Measurements from ENCODE around the gene USP10. TPM values are rescaled to one million over a fixed set of nuclear protein-coding genes. Genes with fewer than 3 reads are reported as not detected.

Gene USP10
- total and polyA plus RNA-seq, 2 donors (not counting 3 experiments of a cell fraction or from before 2014, with no cell fraction given), result 84.0 to 115 TPM

GRCh38 chr16:84819644-84820304 is 120.0 kb downstream of the USP10 start, which contains the start of gene CRISPLD2:
Gene CRISPLD2, plus strand, starts transcription at chr16:84819985. Its CDS starts 18,511 bp downstream, at chr16:84838496.
- Histone ChIP-seq H2AFZ (ENCODE audit: low read depth, low read length) (peak within 1 kb of the TSS; percentile 66), H3K36me3 (ENCODE audit: control insufficient read depth in 2 of 2, extremely low read depth in 1 of 2, insufficient read depth in 2 of 2, low read length in 2 of 2) (no peaks in the 10 kb centered on the region), H3K9me3 (replicated peaks; ENCODE audit: control insufficient read depth, insufficient read depth, low read length) (no peaks in the 10 kb centered on the region), H3K4me2 (ENCODE audit: insufficient read depth, low read length) (peak within 1 kb of the TSS; percentile 69), H4K20me1 (replicated peaks; ENCODE audit: control insufficient read depth, extremely low read depth, insufficient read depth, low read length) (no peaks in the 10 kb centered on the region), H3K27me3 (ENCODE audit: control insufficient read depth in 2 of 2, insufficient read depth in 2 of 2, low read length in 2 of 2) (peaks cover 6 to 11% of the 10 kb centered on the region in 2 experiments), H3K4me3 (replicated peaks in 1 of 3; ENCODE audit: insufficient read depth in 1 of 3, low read depth in 1 of 3, low read length in 3 of 3) (peak within 1 kb of the TSS in 2 of 3 experiments; percentile 24 to 37), H3K27ac (ENCODE audit: insufficient read depth, low read depth, low read length) (no peak within 1 kb of the TSS), H3K79me2 (ENCODE audit: control insufficient read depth, insufficient read depth, low read length) (no peaks in the 10 kb centered on the region), H3K4me1 (ENCODE audit: control insufficient read depth, extremely low read depth, insufficient read depth, low read length) (peaks cover 4% of the 10 kb centered on the region), H3K9ac (replicated peaks; ENCODE audit: extremely low read depth, insufficient read depth, low read length) (no peak within 1 kb of the TSS), H3K9me1 (replicated peaks; ENCODE audit: control insufficient read depth, extremely low read depth, insufficient read depth, low read length) (no peaks in the 10 kb centered on the region)
- DNase-seq (ENCODE audit: low read depth, low spot score), result peak; percentile 86
- POLR2A ChIA-PET, result interaction anchor here (1.0 to 1.1 kb wide), 2 partner anchors 31 to 65 kb away, joined by 3 to 4 read pairs; no protein-coding TSS in a partner anchor
- BruUV-seq (replicated peaks), result no TSS peak
- TF ChIP-seq JUN (IDR thresholded peaks at IDR 0.05; ENCODE audit: borderline replicate concordance, insufficient read depth, insufficient read length, low read depth), result no peak
- no peak for TF ChIP-seq POLR2A (IDR thresholded peaks at IDR 0.05; ENCODE audit: low read depth, low read length)
- peak; percentile 33 for TF ChIP-seq POLR2AphosphoS5 (IDR thresholded peaks at IDR 0.05; ENCODE audit: insufficient read depth, low read depth, low read length)
- CTCF ChIA-PET, result interaction anchor here (0.7 to 3.6 kb wide), 6 partner anchors 9 to 151 kb away, joined by 3 to 11 read pairs (median 4); no protein-coding TSS in a partner anchor
- intact Hi-C loops (cut with micrococcal nuclease), result loop anchor here (1.0 kb wide), 2 partner anchors 13 to 68 kb away; no protein-coding TSS in a partner anchor
- dilution Hi-C loops (cut with MboI; ENCODE audit: extremely low pct_ligation_motif_present, low sequenced_read_pairs), result no loop called here
- FAIRE-seq, result peak; percentile 80

- FAIRE-seq, result no peak
- Histone ChIP-seq H3K27me3 (ENCODE audit: control insufficient read depth in 2 of 2, insufficient read depth in 2 of 2, low read length in 2 of 2) (peaks cover 3 to 10% of the 10 kb centered on the region in 2 experiments), H3K9ac (replicated peaks; ENCODE audit: extremely low read depth, insufficient read depth, low read length) (no peak overlapping the region), H3K9me3 (replicated peaks; ENCODE audit: control insufficient read depth, insufficient read depth, low read length) (no peaks in the 10 kb centered on the region), H3K4me3 (replicated peaks in 1 of 3; ENCODE audit: insufficient read depth in 1 of 3, low read depth in 1 of 3, low read length in 3 of 3) (peak overlapping the region in 1 of 3 experiments; percentile 37), H3K4me2 (ENCODE audit: insufficient read depth, low read length) (peak overlapping the region; percentile 69), H2AFZ (ENCODE audit: low read depth, low read length) (no peak overlapping the region), H4K20me1 (replicated peaks; ENCODE audit: control insufficient read depth, extremely low read depth, insufficient read depth, low read length) (no peaks in the 10 kb centered on the region), H3K4me1 (ENCODE audit: control insufficient read depth, extremely low read depth, insufficient read depth, low read length) (peaks cover 4% of the 10 kb centered on the region), H3K27ac (ENCODE audit: insufficient read depth, low read depth, low read length) (no peak overlapping the region), H3K9me1 (replicated peaks; ENCODE audit: control insufficient read depth, extremely low read depth, insufficient read depth, low read length) (no peaks in the 10 kb centered on the region), H3K79me2 (ENCODE audit: control insufficient read depth, insufficient read depth, low read length) (no peaks in the 10 kb centered on the region), H3K36me3 (ENCODE audit: control insufficient read depth in 2 of 2, extremely low read depth in 1 of 2, insufficient read depth in 2 of 2, low read length in 2 of 2) (no peaks in the 10 kb centered on the region)
- intact Hi-C loops (cut with micrococcal nuclease) (no loop called here), dilution Hi-C loops (cut with MboI; ENCODE audit: extremely low pct_ligation_motif_present, low sequenced_read_pairs) (no loop called here)
- BruUV-seq (replicated peaks), result no TSS peak
- CTCF ChIA-PET, result interaction anchor here (1.0 to 3.6 kb wide), 3 partner anchors 14 to 151 kb away, joined by 3 to 11 read pairs (median 5); no protein-coding TSS in a partner anchor
- DNase-seq (ENCODE audit: low read depth, low spot score), result no peak
- TF ChIP-seq POLR2AphosphoS5 (IDR thresholded peaks at IDR 0.05; ENCODE audit: insufficient read depth, low read depth, low read length), result no peak
- TF ChIP-seq CTCF (IDR thresholded peaks at IDR 0.05; ENCODE audit: extremely low read depth in 1 of 2, insufficient read depth in 1 of 2, low read depth in 1 of 2, low read length in 2 of 2), result no peak
- TF ChIP-seq MYC (IDR thresholded peaks at IDR 0.05; ENCODE audit: low read depth, low read length), result no peak
- no peak for TF ChIP-seq GATA2 (IDR thresholded peaks at IDR 0.05; ENCODE audit: insufficient read depth, insufficient read length, low read depth, low read length)
- TF ChIP-seq POLR2A (IDR thresholded peaks at IDR 0.05; ENCODE audit: low read depth, low read length), result no peak
- no peak for TF ChIP-seq FOS (IDR thresholded peaks at IDR 0.05; ENCODE audit: borderline replicate concordance, insufficient read depth, low read length)
- TF ChIP-seq MAX (IDR thresholded peaks at IDR 0.05; ENCODE audit: insufficient read depth, insufficient read length), result no peak
- no peak for TF ChIP-seq EZH2 (IDR thresholded peaks at IDR 0.05; ENCODE audit: borderline replicate concordance, low read depth, low read length, severe bottlenecking)
- TF ChIP-seq JUN (IDR thresholded peaks at IDR 0.05; ENCODE audit: borderline replicate concordance, insufficient read depth, insufficient read length, low read depth), result no peak
- POLR2A ChIA-PET, result interaction anchor here (1.0 to 1.1 kb wide), 2 partner anchors 31 to 64 kb away, joined by 3 to 4 read pairs; no protein-coding TSS in a partner anchor
These were observed 120.5 kb downstream of the USP10 start for GRCh38 chr16:84820305-84820684.

All from endothelial cell of umbilical vein (primary cell).